Fibroblast of lung (primary cell): ENCODE results near the gene PIGP. TPM values are rescaled to one million over a fixed set of nuclear protein-coding genes. Genes with fewer than 3 reads are reported as not detected.

ENCODE experiments used
- DNase-seq, 2 donors: peaks; one replicate each; pipeline versions ENCODE4 v3.0.0 to v3.0.0-alpha.2; 2010; ENCODE audit warnings: low read depth in 2 of 2
- H2AFZ ChIP-seq: 2 replicates; pipeline ENCODE4 v1.5.1; 2012; ENCODE audit warnings: low read length, control low read depth, inconsistent platforms
- H3K27ac ChIP-seq: 2 replicates; pipeline ENCODE4 v1.5.1; 2011; ENCODE audit warnings: low read length, control low read depth; ENCODE audit not compliant: insufficient read depth
- H3K27me3 ChIP-seq: 2 replicates; pipeline ENCODE4 v1.5.1; 2011; ENCODE audit warnings: mild to moderate bottlenecking, low read length; ENCODE audit not compliant: control insufficient read depth, insufficient read depth
- H3K36me3 ChIP-seq: 2 replicates; pipeline ENCODE4 v1.5.1; 2011; ENCODE audit warnings: low read length; ENCODE audit not compliant: control insufficient read depth, insufficient read depth
- H3K4me1 ChIP-seq: 2 replicates; pipeline ENCODE4 v1.5.1; 2011; ENCODE audit warnings: low read length; ENCODE audit not compliant: control insufficient read depth, insufficient read depth; ENCODE audit errors: extremely low read depth
- H3K4me2 ChIP-seq: 2 replicates; pipeline ENCODE4 v1.5.1; 2011; ENCODE audit warnings: low read length, control low read depth; ENCODE audit not compliant: insufficient read depth; ENCODE audit errors: extremely low read depth
- H3K4me3 ChIP-seq, 4 experiments: fragments of 200-600 bp in 1 of 4; sonication (generic) in 1 of 4; replicated peaks in 1 of 4; 2 replicates each; pipeline ENCODE4 v1.5.1; 2011 to 2016; ENCODE audit warnings: low read length in 4 of 4, low read depth in 3 of 4, mild to moderate bottlenecking in 3 of 4, control low read depth in 2 of 4, inconsistent platforms in 1 of 4, mixed read lengths in 1 of 4; ENCODE audit not compliant: insufficient read depth in 1 of 4; ENCODE audit errors: control extremely low read depth in 1 of 4
- H3K79me2 ChIP-seq: 2 replicates; pipeline ENCODE4 v1.5.1; 2012; ENCODE audit warnings: mild to moderate bottlenecking, low read length, inconsistent platforms; ENCODE audit not compliant: control insufficient read depth, insufficient read depth
- H3K9ac ChIP-seq: 2 replicates; pipeline ENCODE4 v1.5.1; 2011; ENCODE audit warnings: mild to moderate bottlenecking, low read length, control low read depth; ENCODE audit not compliant: insufficient read depth
- H3K9me3 ChIP-seq: 2 replicates; pipeline ENCODE4 v1.5.1; 2012; ENCODE audit warnings: low read depth, low read length; ENCODE audit not compliant: control insufficient read depth, insufficient read depth
- H4K20me1 ChIP-seq: 2 replicates; pipeline ENCODE4 v1.5.1; 2011; ENCODE audit warnings: low read length; ENCODE audit not compliant: control insufficient read depth, insufficient read depth; ENCODE audit errors: extremely low read depth
- EZH2 ChIP-seq: IDR thresholded peaks from 2 replicates; pipeline ENCODE4 v1.5.1; 2012; ENCODE audit warnings: low read length, control low read depth, mild to moderate bottlenecking; ENCODE audit errors: missing control alignments
- polyA plus RNA-seq, 2 donors: library from polyadenylated mRNA; depleted of rRNA in 1 of 2; stranded (reverse) in 1 of 2; unstranded in 1 of 2; fragments of >200 nt; gene quantifications; 2 replicates each; pipeline ENCODE4 v1.2.1, GENCODE V29; 2011 to 2012; ENCODE audit warnings: missing spikeins in 1 of 2
- total RNA-seq: library from RNA; depleted of rRNA; stranded (reverse); fragments of >200 nt; gene quantifications from 2 replicates; pipeline ENCODE4 v1.2.1, GENCODE V29; 2014
- TF ChIP-seq, protein P1 (sequence below), 2 donors: IDR thresholded peaks in 1 of 2; conservative IDR thresholded peaks in 1 of 2; 1 replicate in 1 of 2; 2 replicates in 1 of 2; pipeline ENCODE4 v1.5.1; 2011 to 2012; ENCODE audit warnings: low read length in 2 of 2, control low read depth in 1 of 2, inconsistent platforms in 1 of 2, low read depth in 1 of 2, mild to moderate bottlenecking in 1 of 2

Gene PIGP
- total and polyA plus RNA-seq, 2 donors (not counting 1 experiment from before 2014, with no cell fraction given) = 8.6 to 25.9 TPM

DNA sequence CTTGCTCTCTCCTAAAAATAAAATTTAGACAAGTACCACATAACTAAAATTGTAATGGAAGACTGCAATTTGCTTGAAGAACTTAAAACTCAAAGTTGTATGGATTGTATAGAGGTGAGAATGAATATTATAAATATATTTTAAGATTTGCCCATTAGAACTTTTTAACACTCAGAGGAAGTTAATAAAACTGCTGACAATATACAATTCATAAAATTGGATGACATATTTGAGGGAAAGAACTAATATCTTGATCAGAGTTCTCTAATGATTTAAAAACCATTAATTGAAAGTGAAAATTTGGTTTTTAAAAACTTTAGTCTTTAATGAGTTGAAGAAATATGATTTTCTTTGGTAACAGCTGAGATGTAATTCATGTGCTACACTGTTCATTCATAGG lies 21.1 kb upstream of the PIGP start:
- Histone ChIP-seq H3K4me2 (no peak overlapping the region), H3K27ac (no peak overlapping the region), H3K9ac (no peak overlapping the region), H3K27me3 (no peaks in the 10 kb centered on the region), H4K20me1 (no peaks in the 10 kb centered on the region), H3K9me3 (no peaks in the 10 kb centered on the region), H3K36me3 (peaks cover 7% of the 10 kb centered on the region), H3K79me2 (peaks cover 4% of the 10 kb centered on the region), H2AFZ (no peak overlapping the region), H3K4me3 (no peak overlapping the region), H3K4me1 (no peaks in the 10 kb centered on the region)
- TF ChIP-seq, protein P1, sequence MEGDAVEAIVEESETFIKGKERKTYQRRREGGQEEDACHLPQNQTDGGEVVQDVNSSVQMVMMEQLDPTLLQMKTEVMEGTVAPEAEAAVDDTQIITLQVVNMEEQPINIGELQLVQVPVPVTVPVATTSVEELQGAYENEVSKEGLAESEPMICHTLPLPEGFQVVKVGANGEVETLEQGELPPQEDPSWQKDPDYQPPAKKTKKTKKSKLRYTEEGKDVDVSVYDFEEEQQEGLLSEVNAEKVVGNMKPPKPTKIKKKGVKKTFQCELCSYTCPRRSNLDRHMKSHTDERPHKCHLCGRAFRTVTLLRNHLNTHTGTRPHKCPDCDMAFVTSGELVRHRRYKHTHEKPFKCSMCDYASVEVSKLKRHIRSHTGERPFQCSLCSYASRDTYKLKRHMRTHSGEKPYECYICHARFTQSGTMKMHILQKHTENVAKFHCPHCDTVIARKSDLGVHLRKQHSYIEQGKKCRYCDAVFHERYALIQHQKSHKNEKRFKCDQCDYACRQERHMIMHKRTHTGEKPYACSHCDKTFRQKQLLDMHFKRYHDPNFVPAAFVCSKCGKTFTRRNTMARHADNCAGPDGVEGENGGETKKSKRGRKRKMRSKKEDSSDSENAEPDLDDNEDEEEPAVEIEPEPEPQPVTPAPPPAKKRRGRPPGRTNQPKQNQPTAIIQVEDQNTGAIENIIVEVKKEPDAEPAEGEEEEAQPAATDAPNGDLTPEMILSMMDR (conservative IDR thresholded peaks at IDR 0.05 in 1 of 2, IDR thresholded peaks at IDR 0.05 in 1 of 2; ENCODE audit: low read depth in 1 of 2, low read length in 2 of 2) = no peak
- TF ChIP-seq EZH2 = no peak
- DNase-seq = no peak

DNA sequence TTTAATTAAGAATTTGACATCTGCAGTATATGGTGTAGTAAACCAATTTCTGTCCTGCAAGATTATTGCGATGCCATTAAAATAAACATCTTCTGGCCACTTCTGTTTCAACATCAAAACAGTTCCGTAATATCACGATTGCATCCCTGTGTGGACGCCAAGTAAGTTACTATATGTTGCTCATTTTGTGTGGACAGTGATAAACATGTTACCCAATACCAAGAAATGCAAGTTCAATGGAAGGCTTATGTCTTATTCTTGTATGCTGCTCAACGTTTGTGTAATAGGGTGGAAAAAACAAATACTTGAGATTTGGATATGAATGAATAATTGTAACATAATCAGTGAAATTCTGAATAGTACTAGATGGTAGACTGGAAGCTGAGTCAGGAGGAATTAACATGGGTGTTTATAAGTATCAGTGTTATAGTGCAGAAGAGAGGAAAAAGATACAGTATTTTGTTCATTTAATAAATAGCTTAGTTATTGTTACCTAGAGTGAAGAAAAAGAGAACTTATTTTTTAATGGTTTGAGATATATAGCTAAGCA lies 15.4 kb upstream of the PIGP start:
- H3K79me2 ChIP-seq = peaks cover 33% of the 10 kb centered on the region
- no peak overlapping the region for H2AFZ ChIP-seq
- no peak overlapping the region for H3K4me2 ChIP-seq
- H3K27me3 ChIP-seq = no peaks in the 10 kb centered on the region
- H3K9ac ChIP-seq = no peak overlapping the region
- DNase-seq = peak in 1 of 2 donors; percentile 79
- peaks cover 2% of the 10 kb centered on the region for H4K20me1 ChIP-seq
- TF ChIP-seq EZH2 = no peak
- TF ChIP-seq, protein P1 (conservative IDR thresholded peaks at IDR 0.05 in 1 of 2, IDR thresholded peaks at IDR 0.05 in 1 of 2; ENCODE audit: low read depth in 1 of 2, low read length in 2 of 2) = no peak
- no peaks in the 10 kb centered on the region for H3K36me3 ChIP-seq
- H3K4me1 ChIP-seq = no peaks in the 10 kb centered on the region
- H3K4me3 ChIP-seq = no peak overlapping the region
- no peaks in the 10 kb centered on the region for H3K9me3 ChIP-seq
- no peak overlapping the region for H3K27ac ChIP-seq

DNA sequence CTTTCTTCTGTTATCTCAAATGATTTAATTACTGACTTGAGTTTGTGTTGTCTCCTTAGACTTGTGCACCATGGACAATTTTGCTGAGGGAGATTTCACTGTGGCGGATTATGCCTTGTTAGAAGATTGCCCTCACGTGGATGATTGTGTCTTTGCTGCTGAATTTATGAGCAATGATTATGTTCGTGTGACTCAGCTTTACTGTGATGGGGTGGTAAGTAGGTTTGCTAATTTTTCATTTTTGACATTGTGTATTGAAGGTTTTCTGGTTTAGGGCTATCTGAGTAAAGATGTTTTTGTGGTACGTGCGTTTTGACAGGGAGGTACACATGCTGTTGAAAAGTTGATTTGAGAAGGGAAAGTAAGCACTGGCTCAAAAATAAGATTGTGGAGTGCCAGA lies 14.3 kb upstream of the PIGP start:
- H3K4me2 ChIP-seq = no peak overlapping the region
- H3K4me1 ChIP-seq = no peaks in the 10 kb centered on the region
- H2AFZ ChIP-seq = no peak overlapping the region
- H3K4me3 ChIP-seq = no peak overlapping the region
- no peak for TF ChIP-seq EZH2
- TF ChIP-seq, protein P1 (conservative IDR thresholded peaks at IDR 0.05 in 1 of 2, IDR thresholded peaks at IDR 0.05 in 1 of 2; ENCODE audit: low read depth in 1 of 2, low read length in 2 of 2) = peak; percentile 25 to 53
- H3K27ac ChIP-seq = no peak overlapping the region
- no peaks in the 10 kb centered on the region for H3K36me3 ChIP-seq
- peaks cover 41% of the 10 kb centered on the region for H3K79me2 ChIP-seq
- no peak overlapping the region for H3K9ac ChIP-seq
- H3K27me3 ChIP-seq = no peaks in the 10 kb centered on the region
- peaks cover 2% of the 10 kb centered on the region for H4K20me1 ChIP-seq
- H3K9me3 ChIP-seq = no peaks in the 10 kb centered on the region
- DNase-seq = peak; percentile 71 to 81
